Measurements from ENCODE around the gene TCERG1L. TPM values are rescaled to one million over a fixed set of nuclear protein-coding genes. Genes with fewer than 3 reads are reported as not detected.

Gene TCERG1L
- total RNA-seq, 4 donors from 2014 or later, result 0.42 to 1.3 TPM; not detected in 2

DNA sequence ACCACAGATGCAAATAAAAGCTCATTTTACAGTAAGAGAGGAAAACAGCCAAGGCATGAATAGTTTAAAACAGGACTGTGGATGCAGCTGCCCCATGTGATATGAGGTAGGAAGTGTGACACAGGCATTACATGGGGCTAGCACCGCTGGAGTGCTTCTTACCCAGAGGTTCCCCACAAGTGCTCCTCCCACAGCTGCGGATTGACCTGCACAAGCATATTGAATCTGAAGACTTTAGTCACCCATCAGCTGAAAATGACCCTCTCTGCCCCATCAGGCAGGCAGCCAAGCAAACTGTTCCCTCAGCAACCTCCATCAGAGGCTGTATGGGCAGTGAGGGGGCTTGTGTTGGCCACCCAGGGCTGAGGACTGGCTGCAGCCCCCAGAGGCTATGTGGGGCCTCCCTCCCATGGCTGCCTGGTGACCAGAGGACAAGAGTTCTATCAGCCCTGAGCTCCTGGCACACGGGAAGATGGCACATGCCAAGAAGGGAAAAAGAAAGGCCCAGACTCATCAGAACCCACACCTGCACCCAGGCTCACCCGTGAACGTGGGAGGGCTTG, 98.7 kb downstream of the TCERG1L start:
- no peaks in the 10 kb centered on the region for H3K9me3 ChIP-seq

GRCh38 chr10:131211965-131212619, 99.4 kb downstream of the TCERG1L start:
- no peaks in the 10 kb centered on the region for H3K27me3 ChIP-seq
- H3K4me3 ChIP-seq, result no peak overlapping the region
- no peaks in the 10 kb centered on the region for H3K4me1 ChIP-seq
- no peak overlapping the region for H3K27ac ChIP-seq
- DNase-seq (ENCODE audit: low spot score in 2 of 2), result no peak
- WGBS, 2 donors, result 85 to 94% methylated on average over 2 of the region's 2 CpGs
- TF ChIP-seq EP300 (IDR thresholded peaks at IDR 0.05) (no peak), POLR2A (IDR thresholded peaks at IDR 0.05) (no peak)
- TF ChIP-seq, protein P1, sequence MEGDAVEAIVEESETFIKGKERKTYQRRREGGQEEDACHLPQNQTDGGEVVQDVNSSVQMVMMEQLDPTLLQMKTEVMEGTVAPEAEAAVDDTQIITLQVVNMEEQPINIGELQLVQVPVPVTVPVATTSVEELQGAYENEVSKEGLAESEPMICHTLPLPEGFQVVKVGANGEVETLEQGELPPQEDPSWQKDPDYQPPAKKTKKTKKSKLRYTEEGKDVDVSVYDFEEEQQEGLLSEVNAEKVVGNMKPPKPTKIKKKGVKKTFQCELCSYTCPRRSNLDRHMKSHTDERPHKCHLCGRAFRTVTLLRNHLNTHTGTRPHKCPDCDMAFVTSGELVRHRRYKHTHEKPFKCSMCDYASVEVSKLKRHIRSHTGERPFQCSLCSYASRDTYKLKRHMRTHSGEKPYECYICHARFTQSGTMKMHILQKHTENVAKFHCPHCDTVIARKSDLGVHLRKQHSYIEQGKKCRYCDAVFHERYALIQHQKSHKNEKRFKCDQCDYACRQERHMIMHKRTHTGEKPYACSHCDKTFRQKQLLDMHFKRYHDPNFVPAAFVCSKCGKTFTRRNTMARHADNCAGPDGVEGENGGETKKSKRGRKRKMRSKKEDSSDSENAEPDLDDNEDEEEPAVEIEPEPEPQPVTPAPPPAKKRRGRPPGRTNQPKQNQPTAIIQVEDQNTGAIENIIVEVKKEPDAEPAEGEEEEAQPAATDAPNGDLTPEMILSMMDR (IDR thresholded peaks at IDR 0.05), result no peak
- no peaks in the 10 kb centered on the region for H3K36me3 ChIP-seq
- no peaks in the 10 kb centered on the region for H3K9me3 ChIP-seq

More for the DNA sequence above, 98.7 kb downstream of the TCERG1L start:
- Histone ChIP-seq H3K36me3 (no peaks in the 10 kb centered on the region), H3K27me3 (no peaks in the 10 kb centered on the region), H3K4me3 (no peak overlapping the region), H3K27ac (no peak overlapping the region), H3K4me1 (no peaks in the 10 kb centered on the region)
- WGBS, 2 donors, result 67 to 72% methylated on average over 5 of the region's 5 CpGs
- no peak for TF ChIP-seq EP300 (IDR thresholded peaks at IDR 0.05)
- TF ChIP-seq, protein P1 (IDR thresholded peaks at IDR 0.05), result no peak
- no peak for TF ChIP-seq POLR2A (IDR thresholded peaks at IDR 0.05)
- no peak for DNase-seq (ENCODE audit: low spot score in 2 of 2)

- Histone ChIP-seq H3K36me3 (no peaks in the 10 kb centered on the region), H3K27me3 (no peaks in the 10 kb centered on the region), H3K4me3 (no peak overlapping the region), H3K9me3 (no peaks in the 10 kb centered on the region), H3K4me1 (no peaks in the 10 kb centered on the region), H3K27ac (no peak overlapping the region)
- DNase-seq (ENCODE audit: low spot score in 2 of 2), result no peak
- TF ChIP-seq EP300 (IDR thresholded peaks at IDR 0.05) (no peak), POLR2A (IDR thresholded peaks at IDR 0.05) (no peak)
- TF ChIP-seq, protein P1 (IDR thresholded peaks at IDR 0.05), result no peak
- 68 to 71% methylated on average over 9 of the region's 9 CpGs for WGBS, 2 donors
These were observed 100.0 kb downstream of the TCERG1L start for GRCh38 chr10:131211559-131211958.

GRCh38 chr10:131211146-131211545, 100.4 kb downstream of the TCERG1L start:
- 79 to 84% methylated on average over 9 to 10 of the region's 10 CpGs for WGBS, 2 donors
- TF ChIP-seq EP300 (IDR thresholded peaks at IDR 0.05) (no peak), POLR2A (IDR thresholded peaks at IDR 0.05) (no peak)
- TF ChIP-seq, protein P1 (IDR thresholded peaks at IDR 0.05), result no peak
- DNase-seq (ENCODE audit: low spot score in 2 of 2), result no peak

DNA sequence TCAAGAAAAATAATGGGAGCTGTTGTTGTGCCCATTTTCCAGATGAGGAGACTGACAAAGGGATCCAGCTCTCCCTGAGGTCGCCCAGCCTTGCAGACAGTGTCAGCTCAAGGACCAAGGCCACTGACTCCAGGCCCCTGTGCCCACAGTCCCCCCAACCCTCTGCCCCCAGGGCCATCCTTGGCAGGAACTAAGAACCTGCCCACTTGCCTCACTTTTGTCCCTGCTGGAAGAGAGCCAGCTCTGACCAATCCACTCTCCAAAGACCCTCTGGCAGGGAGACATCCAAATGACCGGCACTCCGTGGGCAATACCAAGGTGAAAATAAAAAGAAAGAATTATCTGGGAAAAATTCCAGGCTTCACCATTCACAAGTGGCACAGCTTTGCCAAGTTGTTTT, 101.3 kb downstream of the TCERG1L start:
- Histone ChIP-seq H3K27me3 (no peaks in the 10 kb centered on the region), H3K4me1 (no peaks in the 10 kb centered on the region), H3K36me3 (no peaks in the 10 kb centered on the region), H3K4me3 (no peak overlapping the region), H3K27ac (no peak overlapping the region), H3K9me3 (peaks cover 0 to 3% (median 0%) of the 10 kb centered on the region in 4 donors)
- 70 to 77% methylated on average over 3 of the region's 3 CpGs for WGBS, 2 donors
- TF ChIP-seq EP300 (IDR thresholded peaks at IDR 0.05) (no peak), POLR2A (IDR thresholded peaks at IDR 0.05) (no peak)
- TF ChIP-seq, protein P1 (IDR thresholded peaks at IDR 0.05), result no peak
- DNase-seq (ENCODE audit: low spot score in 2 of 2), result no peak

More at GRCh38 chr10:131211146-131211545, 100.4 kb downstream of the TCERG1L start:
- Histone ChIP-seq H3K4me3 (no peak overlapping the region), H3K9me3 (peaks cover 0 to 3% (median 0%) of the 10 kb centered on the region in 4 donors), H3K27me3 (no peaks in the 10 kb centered on the region), H3K27ac (no peak overlapping the region), H3K36me3 (no peaks in the 10 kb centered on the region), H3K4me1 (no peaks in the 10 kb centered on the region)

Data from tibial nerve (tissue), 4 donors.